ENCODE measurements around the gene HPN. TPM values are rescaled to one million over a fixed set of nuclear protein-coding genes. Genes with fewer than 3 reads are reported as not detected.

Gene HPN
- total and polyA plus RNA-seq, 2 of the 13 experiments (the other 11 are each of a cell fraction or from before 2014, with no cell fraction given), result 46.7 to 261 TPM

DNA sequence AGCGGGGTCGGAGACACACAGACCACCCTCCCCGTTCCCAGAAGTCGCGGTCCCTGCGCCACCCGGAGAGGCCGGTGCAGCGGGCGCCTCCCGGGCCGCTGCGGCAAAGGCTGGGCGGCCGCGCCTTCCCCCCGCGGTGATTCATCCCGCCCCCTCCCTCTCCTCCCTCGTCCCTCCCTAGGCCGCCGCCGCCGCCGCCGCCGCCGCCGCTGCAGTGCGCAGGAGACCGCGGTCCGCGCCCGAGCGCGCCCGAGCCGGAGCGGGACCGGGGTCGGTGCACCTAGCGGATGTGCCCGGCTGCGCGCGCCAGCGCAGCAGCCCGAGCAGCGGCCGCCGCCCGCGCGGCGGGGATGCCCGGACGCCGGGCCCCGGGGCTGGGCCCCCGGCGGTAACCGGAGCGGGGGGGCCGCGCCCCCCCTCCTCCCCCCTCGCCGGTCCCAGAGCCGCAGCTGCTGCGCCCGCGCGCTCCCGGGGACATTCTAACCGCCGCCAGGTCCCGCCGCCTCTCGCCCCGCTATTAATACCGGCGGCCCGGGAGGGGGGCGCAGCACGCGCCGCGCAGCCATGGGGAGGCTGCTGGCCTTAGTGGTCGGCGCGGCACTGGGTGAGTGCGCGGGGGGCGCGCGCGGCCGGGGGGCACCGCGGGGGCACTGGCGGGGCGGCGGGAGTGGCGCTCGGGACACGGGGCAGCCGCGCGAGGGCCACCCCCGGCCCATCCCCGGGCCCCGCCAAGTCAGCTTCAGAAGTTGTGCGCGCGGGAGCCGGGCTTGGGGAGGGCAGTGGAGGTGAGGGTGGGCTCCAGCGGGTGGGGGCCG, 11.1 kb upstream of the HPN start, which contains the start of gene SCN1B (continued):
- peak; percentile 32 for TF ChIP-seq SRSF1 (optimal IDR thresholded peaks at IDR 0.05; ENCODE audit: low read depth, low read length)
- TF ChIP-seq FOSL2 (CRISPR knock-in tag; IDR thresholded peaks at IDR 0.05), result peak; percentile 79
- TF ChIP-seq HMG20B (CRISPR knock-in tag; conservative IDR thresholded peaks at IDR 0.05), result no peak
- no peak for TF ChIP-seq HOXA7 (CRISPR knock-in tag; IDR thresholded peaks at IDR 0.05)
- no peak for TF ChIP-seq ZNF550 (CRISPR knock-in tag; IDR thresholded peaks at IDR 0.05; ENCODE audit: borderline replicate concordance)
- TF ChIP-seq HDAC1 (CRISPR knock-in tag; IDR thresholded peaks at IDR 0.05), result no peak
- no peak for TF ChIP-seq HNRNPH1 (optimal IDR thresholded peaks at IDR 0.05; ENCODE audit: low read depth, low read length)

GRCh38 chr19:35031072-35031881, 10.2 kb upstream of the HPN start:
- intact Hi-C loops (cut with micrococcal nuclease; ENCODE audit: unreplicated experiment) (no loop called here), in situ Hi-C loops (cut with HindIII; ENCODE audit: extremely low pct_ligation_motif_present, low pct_unique_long_range_greater_than_20kb) (no loop called here)
- CTCF ChIA-PET (ENCODE audit: low intra/inter-chr PET ratio, low total read pairs), result no interaction called here
- POLR2A ChIA-PET, result interaction anchor here (1.3 to 1.7 kb wide), 2 partner anchors 11 to 36 kb away, joined by 3 to 8 read pairs; partner anchors contain the start of gene HPN
- Histone ChIP-seq H3K36me3 (replicated peaks in 1 of 2; ENCODE audit: control insufficient read depth in 1 of 2, insufficient read depth in 2 of 2, low read length in 2 of 2) (peaks cover 5 to 28% of the 10 kb centered on the region in 2 experiments), H3K4me1 (ENCODE audit: insufficient read depth, low read length) (peaks cover 38% of the 10 kb centered on the region), H3K9ac (ENCODE audit: insufficient read depth, low read depth, low read length) (peak overlapping the region; percentile 53), H4K20me1 (ENCODE audit: insufficient read depth, low read length) (no peaks in the 10 kb centered on the region), H3K4me3 (replicated peaks in 1 of 3; ENCODE audit: insufficient read depth in 1 of 3, low read depth in 2 of 3, low read length in 3 of 3) (peak overlapping the region; percentile 54 to 77 (median 68)), H2AFZ (ENCODE audit: low read length) (no peak overlapping the region), H3K4me2 (ENCODE audit: low read depth, low read length) (peak overlapping the region; percentile 67), H3K79me2 (ENCODE audit: insufficient read depth, low read length) (no peaks in the 10 kb centered on the region), H3K27me3 (ENCODE audit: control insufficient read depth in 1 of 2, insufficient read depth in 2 of 2, low read length in 2 of 2) (peaks cover 0 to 4% of the 10 kb centered on the region in 2 experiments; a peak in 1 of 5 replicates), H3K9me3 (ENCODE audit: low read length) (no peaks in the 10 kb centered on the region), H3K27ac (ENCODE audit: extremely low read length, insufficient read depth, low read length) (no peak overlapping the region)
- DNase-seq (ENCODE audit: low spot score) (no peak), ATAC-seq (peak; percentile 29), FAIRE-seq (no peak)
- WGBS (ENCODE audit: low lambda C conversion rate), result 32% methylated on average over 31 of the region's 31 CpGs
- no TSS peak for BruUV-seq (replicated peaks)
- no peak for TF ChIP-seq ZFX (CRISPR knock-in tag; IDR thresholded peaks at IDR 0.05; ENCODE audit: low read depth)
- no peak for TF ChIP-seq PPARG (CRISPR knock-in tag; conservative IDR thresholded peaks at IDR 0.05)
- no peak for TF ChIP-seq HMGXB3 (CRISPR knock-in tag; IDR thresholded peaks at IDR 0.05; ENCODE audit: borderline replicate concordance)
- no peak for TF ChIP-seq BRF2 (CRISPR knock-in tag; IDR thresholded peaks at IDR 0.05)
- TF ChIP-seq, protein P1, sequence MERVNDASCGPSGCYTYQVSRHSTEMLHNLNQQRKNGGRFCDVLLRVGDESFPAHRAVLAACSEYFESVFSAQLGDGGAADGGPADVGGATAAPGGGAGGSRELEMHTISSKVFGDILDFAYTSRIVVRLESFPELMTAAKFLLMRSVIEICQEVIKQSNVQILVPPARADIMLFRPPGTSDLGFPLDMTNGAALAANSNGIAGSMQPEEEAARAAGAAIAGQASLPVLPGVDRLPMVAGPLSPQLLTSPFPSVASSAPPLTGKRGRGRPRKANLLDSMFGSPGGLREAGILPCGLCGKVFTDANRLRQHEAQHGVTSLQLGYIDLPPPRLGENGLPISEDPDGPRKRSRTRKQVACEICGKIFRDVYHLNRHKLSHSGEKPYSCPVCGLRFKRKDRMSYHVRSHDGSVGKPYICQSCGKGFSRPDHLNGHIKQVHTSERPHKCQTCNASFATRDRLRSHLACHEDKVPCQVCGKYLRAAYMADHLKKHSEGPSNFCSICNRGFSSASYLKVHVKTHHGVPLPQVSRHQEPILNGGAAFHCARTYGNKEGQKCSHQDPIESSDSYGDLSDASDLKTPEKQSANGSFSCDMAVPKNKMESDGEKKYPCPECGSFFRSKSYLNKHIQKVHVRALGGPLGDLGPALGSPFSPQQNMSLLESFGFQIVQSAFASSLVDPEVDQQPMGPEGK (CRISPR knock-in tag; IDR thresholded peaks at IDR 0.05), result peak; percentile 42; the same call in 1 of the 2 replicates
- TF ChIP-seq RBM22 (optimal IDR thresholded peaks at IDR 0.05; ENCODE audit: low read length), result no peak
